ENCODE measurements around the gene OR5M11.
"Not testable (repeated sequence)": the region's sequence is repeated elsewhere in the genome, so short reads cannot be mapped to it uniquely, and the experiment has no call there.

OR5M11 gene

DNA sequence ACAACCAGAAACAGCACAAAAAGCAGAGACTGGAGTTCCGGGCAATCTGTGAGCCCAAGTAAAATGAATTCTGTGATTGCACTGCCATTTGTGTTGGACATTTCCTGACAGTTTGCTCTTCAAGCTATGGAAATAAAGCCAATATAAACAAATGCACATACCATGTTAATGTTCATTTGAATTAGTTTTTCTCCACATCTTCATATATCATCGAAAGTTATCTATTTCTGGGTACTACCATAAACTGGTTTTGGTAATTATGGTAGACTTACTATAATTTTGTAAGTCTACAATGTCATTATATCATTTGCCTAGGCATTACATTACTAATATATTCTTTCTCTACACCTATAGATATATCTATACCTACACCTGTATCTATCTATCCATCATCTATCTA, at the start of gene OR5M11:
Gene OR5M11 (minus strand): TSS at position 101 of the 400 bp plus-strand sequence. CDS start 0 bp downstream, at position 101.
- DNase-seq (ENCODE audit: low read depth): no peak

DNA sequence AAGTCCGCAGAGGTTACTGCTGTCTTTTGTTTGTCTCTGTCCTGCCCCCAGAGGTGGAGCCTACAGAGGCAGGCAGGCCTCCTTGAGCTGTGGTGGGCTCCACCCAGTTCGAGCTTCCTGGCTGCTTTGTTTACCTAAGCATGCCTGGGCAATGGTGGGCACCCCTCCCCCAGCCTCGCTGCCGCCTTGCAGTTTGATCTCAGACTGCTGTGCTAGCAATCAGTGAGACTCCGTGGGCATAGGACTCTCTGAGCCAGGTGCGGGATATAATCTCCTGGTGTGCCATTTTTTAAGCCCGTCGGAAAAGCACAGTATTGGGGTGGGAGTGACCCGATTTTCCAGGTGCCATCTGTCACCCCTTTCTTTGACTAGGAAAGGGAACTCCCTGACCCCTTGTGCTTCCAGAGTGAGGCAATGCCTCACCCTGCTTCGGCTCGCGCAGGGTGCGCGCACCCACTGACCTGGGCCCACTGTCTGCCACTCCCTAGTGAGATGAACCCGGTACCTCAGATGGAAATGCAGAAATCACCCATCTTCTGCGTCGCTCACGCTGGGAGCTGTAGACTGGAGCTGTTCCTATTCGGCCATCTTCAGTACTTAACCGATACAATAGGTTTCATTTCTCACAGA, 49.1 kb upstream of the OR5M11 start:
- DNase-seq (ENCODE audit: low read depth): not testable (repeated sequence)

DNA sequence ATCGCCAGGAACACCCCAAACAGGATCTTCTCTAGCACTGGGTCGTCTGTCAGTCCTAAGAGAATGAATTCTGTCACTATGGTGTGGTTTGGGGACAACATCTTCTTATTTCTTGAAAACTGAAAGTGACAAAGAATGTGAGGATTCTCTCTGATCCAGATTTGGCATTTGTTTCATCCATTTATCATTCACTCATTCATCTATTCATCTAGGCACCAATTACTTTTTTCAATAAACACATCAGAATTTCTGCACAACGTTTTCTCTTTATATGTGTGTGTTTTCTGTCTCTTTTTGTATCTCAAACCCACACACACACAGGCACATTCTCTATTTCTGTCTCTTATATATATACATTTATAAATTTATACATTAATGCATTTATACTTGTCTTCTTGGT, 34.6 kb upstream of the OR5M11 start, which contains the start of gene OR5M10:
Gene OR5M10 (minus strand): TSS at position 101 of the 400 bp plus-strand sequence. CDS start 0 bp downstream, at position 101.
- no peak for DNase-seq (ENCODE audit: low read depth)

DNA sequence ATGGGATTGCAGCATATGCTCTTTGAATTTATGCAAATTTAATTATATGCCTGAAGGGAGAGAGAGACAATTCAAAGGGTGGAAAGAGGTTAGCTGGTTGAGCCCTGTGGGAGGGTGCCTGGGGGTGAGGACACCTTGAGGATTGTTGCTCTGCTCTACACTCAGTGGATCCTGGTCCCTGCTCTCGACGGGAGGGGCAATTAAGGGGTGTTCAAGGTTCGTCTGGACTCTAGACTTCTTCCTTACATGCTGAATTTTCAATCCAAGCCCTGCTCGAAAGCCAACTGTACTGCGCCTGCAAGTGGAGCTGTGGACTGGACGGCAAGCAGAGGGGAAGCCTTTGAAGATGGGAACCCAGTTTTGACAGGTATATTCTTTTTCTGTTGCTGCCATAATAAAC, 15.5 kb upstream of the OR5M11 start:
- DNase-seq (ENCODE audit: low read depth): no peak

DNA sequence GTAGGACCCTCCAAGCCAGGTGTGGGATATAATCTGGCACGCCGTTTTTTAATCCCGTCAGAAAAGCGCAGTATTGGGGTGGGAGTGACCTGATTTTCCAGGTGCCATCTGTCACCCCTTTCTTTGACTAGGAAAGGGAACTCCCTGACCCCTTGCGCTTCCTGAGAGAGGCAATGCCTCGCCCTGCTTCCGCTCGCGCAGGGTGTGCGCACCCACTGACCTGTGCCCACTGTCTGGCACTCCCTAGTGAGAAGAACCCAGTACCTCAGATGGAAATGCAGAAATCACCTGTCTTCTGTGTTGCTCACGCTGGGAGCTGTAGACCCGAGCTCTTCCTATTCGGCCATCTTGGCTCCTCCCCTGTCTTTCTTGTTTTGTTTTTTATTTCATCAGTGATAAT, 11.6 kb upstream of the OR5M11 start:
- DNase-seq (ENCODE audit: low read depth): not testable (repeated sequence)

DNA sequence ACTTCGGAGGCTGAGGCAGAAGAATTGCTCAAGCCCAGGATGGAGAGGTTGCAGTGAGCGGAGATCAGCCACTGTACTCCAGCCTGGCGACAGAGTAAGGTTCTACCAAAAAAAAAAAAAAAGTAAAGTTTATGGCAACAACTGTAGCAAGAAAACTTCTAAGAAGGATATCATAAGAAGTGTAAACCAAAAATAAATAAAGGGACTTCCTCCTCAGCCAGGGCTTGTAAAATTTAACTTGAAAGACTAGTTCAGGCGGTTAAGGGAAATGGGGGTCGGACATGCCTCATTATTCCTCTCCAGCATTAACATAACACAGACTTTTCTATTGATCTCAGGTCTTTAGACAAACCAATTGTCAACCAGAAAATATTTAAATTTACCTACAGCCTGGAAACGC, 2.5 kb upstream of the OR5M11 start:
- no peak for DNase-seq (ENCODE audit: low read depth)

DNA sequence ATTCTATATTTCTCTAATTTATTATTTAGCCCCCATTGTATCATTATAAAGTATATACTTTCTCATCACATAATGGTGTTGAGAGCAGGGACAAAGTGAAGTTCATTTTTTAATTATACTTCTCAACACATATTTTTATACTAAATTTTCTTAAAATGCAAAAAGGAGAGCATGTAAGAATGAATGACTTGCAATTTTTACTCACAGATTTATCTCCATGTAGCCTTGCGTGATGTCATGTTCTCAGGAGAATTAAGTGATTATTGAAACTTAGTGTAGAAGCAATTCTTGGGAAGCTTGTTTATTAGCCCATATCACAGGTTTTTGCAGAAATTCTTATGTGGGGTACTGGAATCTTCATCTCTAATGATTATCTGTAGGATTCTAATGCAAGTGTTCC, 682 bp upstream of the OR5M11 start:
- DNase-seq (ENCODE audit: low read depth): no peak

DNA sequence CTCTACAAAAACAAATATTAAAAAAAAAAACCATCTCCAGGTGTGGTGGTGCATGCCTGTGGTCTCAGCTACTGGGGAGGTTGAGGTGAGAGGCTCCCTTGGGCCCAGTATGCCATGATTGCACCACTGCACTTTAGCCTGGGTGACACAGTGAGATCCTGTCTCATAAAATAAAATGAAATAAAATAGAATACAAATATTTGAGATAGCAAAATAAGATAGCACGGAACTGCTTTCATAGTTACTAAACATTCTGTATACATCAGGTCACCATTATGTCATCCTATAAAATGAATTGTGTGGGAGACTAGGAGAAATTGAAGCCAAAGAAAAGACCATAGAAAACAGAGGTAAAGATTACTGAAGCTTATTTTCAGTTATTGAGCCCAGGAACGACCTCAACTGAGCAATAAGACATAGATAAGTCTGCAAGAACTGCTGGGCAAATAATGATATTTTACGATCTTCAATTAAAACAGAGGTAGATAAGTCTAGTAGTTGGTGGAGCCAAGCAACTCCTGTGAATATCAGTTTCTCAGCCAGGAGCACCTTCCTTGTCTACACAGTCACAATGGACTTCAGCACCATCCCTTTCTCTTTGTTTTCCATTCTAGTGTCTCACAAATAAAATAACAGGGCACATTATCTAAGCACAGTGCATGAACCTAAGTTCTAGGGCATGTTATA, 9.9 kb downstream of the OR5M11 start:
- no peak for DNase-seq (ENCODE audit: low read depth)

DNA sequence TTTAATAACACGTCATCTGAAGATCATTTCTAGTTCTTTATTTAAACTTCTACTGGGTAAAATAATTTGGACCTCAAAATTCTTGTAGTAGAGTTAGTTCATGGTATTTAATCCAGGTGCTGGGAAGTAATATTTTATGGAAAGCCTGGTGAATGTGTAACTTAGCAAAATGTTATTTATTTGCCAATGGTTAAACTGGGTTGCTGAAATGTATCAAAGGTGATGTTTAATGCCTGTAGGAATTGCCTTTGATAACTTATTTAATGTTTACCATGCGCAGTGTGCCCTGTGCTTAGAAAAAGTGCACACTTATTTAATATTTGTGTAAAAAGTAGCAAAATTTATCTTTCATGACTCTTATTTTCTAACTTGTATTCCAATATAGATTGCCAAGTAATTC, 11.2 kb downstream of the OR5M11 start:
- no peak for DNase-seq (ENCODE audit: low read depth)

DNA sequence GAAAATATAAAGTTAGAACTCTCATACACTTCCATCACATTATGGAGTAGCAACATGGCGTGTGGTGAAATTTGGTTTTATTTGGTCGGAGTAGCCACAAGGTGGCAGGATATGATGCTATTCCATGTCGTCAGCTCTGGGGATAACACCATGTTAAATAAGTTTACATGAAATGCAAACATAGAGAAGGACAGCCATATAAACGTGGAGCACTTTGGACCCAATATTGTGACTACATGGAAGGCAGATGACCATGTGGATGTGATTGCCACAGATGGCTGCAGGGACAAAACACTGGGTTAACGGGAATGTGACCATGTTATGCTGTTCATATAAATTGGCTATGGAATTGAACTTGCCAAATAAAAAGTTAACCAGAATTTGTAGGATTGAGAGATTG, 21.0 kb downstream of the OR5M11 start:
- no peak for DNase-seq (ENCODE audit: low read depth)

DNA sequence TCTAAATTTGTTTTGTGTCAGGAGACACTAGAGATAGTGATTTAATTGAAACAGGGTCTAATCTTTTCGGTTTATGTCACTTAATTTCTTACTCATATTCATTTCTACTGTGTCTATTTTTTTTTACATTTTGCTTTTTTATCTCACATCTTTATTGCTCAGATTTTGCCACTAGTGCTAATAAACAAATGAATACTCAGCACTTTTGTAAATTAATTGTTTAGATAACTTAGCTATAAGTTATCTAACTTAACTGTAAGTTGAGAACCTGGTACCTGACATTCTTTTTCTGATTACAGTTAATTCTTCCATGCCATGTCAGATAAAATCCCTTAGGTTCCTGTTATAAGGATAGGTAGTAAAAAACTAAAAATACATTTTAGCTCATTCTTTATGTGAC, 29.8 kb downstream of the OR5M11 start:
- no peak for DNase-seq (ENCODE audit: low read depth)

DNA sequence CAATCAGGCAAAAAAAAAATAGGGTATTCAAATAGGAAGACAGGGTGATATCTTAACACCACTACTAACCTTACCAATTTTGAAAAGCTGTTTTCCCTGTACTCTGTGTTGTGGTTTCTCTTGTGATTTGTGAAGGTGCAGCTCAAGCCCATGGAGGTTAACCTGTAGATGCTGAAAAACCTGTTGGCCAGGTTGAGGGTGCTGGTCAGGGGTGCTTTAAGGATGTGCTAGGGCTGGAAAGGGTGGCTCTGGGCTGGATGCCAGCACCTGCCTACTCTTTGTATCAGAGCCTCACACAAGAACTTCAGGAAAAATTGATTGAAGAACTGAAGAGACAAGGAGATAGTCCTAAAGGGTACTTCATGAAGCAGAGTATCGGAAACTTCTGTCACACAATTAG, 33.6 kb downstream of the OR5M11 start:
- no peak for DNase-seq (ENCODE audit: low read depth)

DNA sequence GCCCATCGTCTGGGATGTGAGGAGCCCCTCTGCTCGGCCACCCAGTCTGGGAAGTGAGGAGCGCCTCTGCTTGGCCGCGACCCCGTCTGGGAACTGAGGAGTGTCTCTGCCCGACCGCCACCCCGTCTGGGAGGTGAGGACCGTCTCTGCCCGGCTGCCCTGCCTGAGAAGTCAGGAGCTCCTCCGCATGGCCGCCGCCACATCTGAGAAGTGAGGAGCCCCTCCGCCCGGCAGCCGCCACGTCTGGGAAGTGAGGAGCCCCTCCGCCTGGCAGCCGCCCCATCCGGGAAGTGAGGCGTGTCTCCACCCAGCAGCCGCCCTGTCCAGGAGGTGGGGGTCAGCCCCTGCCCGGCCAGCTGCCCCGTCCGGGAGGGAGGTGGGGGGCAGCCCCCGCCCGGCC, 46.0 kb downstream of the OR5M11 start:
- DNase-seq (ENCODE audit: low read depth): no peak

DNA sequence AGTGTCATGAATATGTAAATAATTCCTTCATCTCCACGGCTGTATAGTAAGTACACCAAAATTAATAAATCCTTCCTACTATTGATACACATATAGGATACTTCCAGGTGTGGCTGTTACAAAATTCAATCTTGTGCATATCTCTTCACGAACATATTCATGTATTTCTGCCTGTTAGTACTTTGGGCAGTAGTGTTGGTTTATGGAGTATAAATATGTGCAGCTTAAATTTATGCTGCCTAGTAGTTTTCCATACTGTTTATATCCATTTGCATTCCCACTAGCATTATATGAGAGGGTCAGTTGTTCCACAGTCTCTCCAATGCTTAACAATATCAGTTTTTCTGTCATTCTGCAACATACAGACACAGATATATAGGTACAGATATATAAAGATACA, 47.9 kb downstream of the OR5M11 start:
- DNase-seq (ENCODE audit: low read depth): no peak
